MV-4-11 (cell line): ENCODE data around the gene RDH8.
A peak's percentile ranks its signal among the peaks of the same experiment; 100 is the strongest.

Source experiments
- DNase-seq: peaks from one replicate; lab custom pipeline; 2025; lab: John Stamatoyannopoulos, UW

RDH8 gene

GRCh38 chr19:10036601-10037071 lies 23.4 kb downstream of the RDH8 start:
- no peak for DNase-seq

DNA sequence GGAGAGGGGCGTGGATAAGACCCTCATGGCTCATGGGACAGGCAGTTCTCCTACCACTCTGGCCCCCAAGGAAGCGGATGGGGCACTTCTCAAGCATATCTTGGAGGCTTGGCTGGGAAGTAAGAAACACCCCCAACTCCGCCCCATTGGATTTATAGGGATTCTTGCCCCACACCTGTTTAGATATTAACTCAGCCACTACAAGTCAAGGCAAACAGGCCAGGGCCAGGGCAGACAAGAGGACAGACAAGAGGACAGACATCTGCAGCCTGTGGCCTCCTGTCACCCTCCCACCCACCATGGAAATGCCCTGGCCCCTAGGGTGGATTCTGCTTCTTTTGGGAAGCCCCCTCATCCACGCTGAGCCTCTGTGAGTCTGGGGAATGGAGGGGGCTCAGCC lies 24.1 kb downstream of the RDH8 start:
- no peak for DNase-seq

- DNase-seq, result no peak
These were observed 24.5 kb downstream of the RDH8 start for GRCh38 chr19:10037809-10038208.

GRCh38 chr19:10043286-10043927 lies 30.1 kb downstream of the RDH8 start:
- DNase-seq, result no peak

GRCh38 chr19:10044390-10044789 lies 31.1 kb downstream of the RDH8 start:
- peak; percentile 36 for DNase-seq

GRCh38 chr19:10045371-10045770 lies 32.1 kb downstream of the RDH8 start:
- DNase-seq, result no peak

DNA sequence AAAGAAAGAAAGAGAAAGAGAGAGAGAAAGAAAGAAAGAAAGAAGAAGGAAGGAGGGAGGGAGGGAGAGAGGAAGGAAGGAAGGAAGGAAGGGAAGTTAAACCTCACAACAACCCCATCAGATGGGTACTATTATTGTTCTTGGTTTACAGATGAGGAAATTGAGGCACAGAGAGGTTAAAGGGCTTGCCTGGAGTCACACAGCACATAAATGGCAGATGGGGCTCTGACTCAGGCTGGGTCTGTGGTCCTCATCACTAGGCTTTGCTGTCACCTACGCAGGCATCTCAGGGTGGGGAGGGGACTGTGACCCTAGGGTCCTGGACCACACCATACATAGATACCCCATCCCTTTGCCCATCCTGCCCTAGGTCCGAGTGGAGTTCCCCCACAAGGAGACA lies 36.3 kb downstream of the RDH8 start:
- no peak for DNase-seq

- DNase-seq, result no peak
These were observed 39.5 kb downstream of the RDH8 start for GRCh38 chr19:10052602-10053360.

- DNase-seq, result no peak
These were observed 48.5 kb downstream of the RDH8 start for GRCh38 chr19:10061717-10062310.

DNA sequence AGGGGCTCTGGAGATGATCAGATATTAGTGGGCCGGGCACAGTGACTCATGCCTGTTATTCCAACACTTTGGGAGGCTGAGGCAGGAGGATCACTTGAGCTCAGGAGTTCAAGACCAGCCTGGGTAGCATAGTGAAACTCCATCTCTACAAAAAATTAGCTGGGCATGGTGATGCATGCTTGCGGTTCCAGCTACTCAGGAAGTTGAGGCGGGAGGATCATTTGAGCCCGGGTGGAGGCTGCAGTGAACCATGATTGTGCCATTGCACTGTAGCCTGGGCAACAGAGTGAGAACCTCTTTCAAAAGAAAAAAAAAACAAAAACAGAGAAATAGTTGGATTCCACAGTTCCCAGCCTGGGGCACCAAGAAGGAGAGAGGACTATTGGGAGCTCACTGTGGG lies 54.9 kb downstream of the RDH8 start:
- DNase-seq, result peak; percentile 76

DNA sequence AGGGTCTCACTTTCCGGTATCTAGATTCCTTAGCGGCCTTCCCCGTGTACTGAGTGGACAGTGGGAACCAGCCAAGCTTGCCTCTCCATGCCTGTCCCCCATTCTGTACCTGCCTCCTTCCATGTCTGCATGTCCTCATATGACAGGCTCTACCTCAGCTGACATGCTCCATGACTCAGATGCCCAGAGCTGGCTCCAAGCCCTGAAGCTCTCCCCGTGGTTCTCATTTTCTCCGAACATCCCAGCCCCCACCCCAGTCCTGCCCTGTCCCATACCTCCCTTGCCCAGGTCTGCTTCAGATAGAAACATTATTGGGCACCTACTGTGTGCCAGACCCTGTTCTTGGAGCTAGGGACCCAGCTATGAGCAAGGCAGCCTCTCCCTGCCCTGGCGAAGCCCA lies 55.8 kb downstream of the RDH8 start:
- no peak for DNase-seq

DNA sequence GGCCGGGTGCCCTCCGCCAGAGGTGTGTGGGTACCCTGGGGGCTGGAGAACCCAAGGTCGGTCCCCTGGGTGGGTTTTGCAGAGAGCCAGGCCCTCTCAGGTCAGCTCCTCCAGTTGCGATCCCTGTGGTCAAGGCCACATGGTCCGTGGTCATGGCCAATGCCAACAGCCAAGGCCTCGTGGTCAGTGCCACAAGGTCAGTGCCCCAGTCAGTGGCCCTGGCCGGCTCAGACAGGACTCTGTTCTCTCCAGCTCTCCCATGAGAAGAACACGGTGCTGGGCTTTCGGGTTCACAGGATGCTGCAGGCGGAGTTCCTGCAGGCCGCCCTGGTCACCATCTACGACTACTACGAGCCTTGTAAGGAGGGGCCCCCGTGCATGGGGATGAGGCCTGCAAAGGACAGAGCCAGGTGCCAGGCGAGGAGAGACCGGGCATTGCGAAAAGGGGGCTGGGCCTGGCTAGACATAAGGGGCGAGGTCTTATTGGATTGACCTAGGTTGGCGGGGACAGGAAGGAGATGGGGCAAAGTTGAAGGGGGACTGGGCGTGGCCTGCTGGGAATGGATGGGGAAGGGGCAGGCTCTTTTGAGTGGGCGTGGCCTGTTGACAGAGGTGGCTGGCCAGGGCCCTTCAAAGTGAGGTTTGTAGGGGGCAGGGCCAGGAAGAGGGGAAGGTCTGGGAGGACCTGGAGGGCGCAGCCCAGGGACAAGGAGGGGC lies 57.6 kb downstream of the RDH8 start:
- DNase-seq, result no peak
